CD4-positive, alpha-beta T cell treated with Interleukin-15 for 1 hour (primary cell): ENCODE data around the gene MCTP1.
"Not testable (repeated sequence)": the region's sequence is repeated elsewhere in the genome, so short reads cannot be mapped to it uniquely, and the experiment has no call there.

Experiments used
- DNase-seq: peaks from one replicate; pipeline ENCODE4 v3.0.0-alpha.2; 2020

Gene MCTP1

DNA sequence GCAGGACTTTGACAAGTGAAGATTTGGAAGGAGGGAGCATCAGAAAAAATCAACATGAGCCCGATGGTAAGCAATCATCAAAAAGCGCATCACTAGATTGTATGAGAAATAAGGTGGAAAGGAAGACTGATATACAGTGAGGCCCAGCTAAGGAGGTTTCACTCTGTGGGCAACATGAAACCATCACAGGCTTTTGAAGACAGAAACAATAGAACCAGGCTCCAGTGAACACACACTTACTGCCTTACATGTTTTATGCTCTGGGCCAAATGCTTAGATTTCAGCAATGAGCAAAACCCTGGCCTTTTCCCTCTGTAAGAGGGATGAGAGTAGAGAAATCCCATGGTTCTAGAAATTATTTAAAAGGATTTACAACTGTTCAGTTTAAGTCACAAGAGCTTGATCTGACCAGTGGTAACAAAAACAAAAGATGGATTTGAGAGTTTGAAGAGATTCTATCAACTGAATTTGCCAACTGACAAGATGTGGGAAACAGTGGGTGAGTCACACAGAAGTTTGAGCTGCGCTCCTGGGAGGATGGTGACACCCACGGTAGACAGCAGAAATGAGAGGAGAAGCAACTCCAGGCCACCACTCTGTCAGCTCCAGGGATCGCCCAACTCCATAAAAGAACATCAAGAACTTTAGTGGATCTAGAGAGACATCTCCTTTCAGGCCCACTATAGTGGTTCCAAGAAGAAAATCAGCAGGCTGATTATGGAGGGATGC lies 261.8 kb downstream of the MCTP1 start:
- DNase-seq: no peak

- DNase-seq: no peak
These were observed 264.5 kb downstream of the MCTP1 start for GRCh38 chr5:95020345-95020744.

DNA sequence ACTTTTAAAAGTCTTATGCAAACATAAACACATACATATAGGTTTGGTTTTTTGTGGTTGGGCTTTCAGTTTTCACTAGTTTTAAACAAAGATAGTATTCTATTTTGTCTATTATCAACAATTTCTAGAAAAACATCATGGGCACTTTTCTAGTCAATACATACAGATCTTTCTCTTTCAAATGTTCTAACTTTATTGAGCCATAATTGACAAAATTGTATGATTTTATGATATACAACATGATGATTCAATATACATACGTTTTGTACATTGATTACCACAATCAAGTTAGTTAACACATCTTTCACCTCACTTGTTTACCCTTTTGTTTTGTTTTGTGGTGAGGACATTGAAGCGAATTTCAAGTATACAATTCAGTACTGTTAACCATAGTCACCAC lies 265.9 kb downstream of the MCTP1 start:
- DNase-seq: no peak

DNA sequence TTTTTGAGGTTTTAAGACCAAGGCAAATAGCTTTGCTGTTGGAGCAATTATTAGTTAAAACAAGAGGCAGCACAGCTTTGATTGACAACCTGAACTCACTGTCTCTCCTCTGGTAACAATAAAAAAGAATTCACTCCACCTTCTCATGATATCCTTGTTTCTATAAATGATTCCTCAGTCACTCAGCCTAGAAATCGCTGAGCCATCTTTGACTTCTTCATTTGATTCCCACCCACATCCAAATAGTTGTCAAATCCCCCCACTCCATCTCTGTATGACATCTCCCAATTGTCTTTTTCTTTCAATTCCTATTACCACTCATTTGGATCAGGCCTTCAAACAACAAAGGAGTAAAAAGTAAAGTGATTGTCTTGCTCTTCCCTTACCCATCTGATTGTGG lies 266.4 kb downstream of the MCTP1 start:
- no peak for DNase-seq

GRCh38 chr5:95009812-95010211 lies 275.1 kb downstream of the MCTP1 start:
- DNase-seq: no peak

- DNase-seq: no peak
These were observed 276.8 kb downstream of the MCTP1 start for GRCh38 chr5:95007921-95008597.

GRCh38 chr5:95005811-95006210 lies 279.1 kb downstream of the MCTP1 start:
- no peak for DNase-seq

GRCh38 chr5:94998670-94999069 lies 286.2 kb downstream of the MCTP1 start:
- no peak for DNase-seq

DNA sequence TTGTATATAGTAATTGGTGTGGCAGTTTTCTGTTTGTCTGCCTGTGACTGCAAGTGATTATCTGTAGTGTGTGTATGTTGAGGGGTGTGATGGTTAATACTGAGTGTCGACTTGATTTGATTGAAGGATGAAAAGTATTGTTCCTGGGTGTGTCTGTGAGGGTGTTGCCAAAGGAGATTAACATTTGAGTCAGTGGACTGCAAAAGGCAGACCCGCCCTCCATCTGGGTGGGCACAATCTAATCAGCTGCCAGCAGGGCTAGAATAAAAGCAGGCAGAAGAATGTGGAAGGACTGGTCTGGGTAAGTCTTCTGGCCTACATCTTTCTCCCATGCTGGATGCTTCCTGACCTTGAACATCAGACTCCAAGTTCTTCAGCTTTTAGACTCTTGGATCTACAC lies 290.4 kb downstream of the MCTP1 start:
- DNase-seq: not testable (repeated sequence)

DNA sequence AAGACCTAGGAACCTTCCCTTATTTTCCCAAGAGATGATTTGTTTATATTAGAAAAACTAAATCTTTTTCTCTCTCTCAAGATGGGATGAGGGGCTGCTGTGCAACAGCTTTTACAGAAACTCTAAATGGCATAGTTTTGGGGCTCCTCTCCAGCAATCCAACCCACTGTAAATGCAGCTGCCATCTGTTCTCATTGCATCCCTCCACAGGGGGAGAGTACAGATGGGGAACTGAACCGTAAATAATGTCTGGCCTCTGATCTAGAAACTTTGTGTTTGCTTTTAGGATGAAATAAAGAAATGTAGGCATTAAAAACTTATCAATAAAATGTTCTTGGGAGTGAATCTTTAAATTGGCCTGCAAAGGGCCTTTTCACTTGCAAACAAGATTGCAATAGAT lies 291.4 kb downstream of the MCTP1 start:
- no peak for DNase-seq

GRCh38 chr5:94992325-94992724 lies 292.6 kb downstream of the MCTP1 start:
- no peak for DNase-seq

DNA sequence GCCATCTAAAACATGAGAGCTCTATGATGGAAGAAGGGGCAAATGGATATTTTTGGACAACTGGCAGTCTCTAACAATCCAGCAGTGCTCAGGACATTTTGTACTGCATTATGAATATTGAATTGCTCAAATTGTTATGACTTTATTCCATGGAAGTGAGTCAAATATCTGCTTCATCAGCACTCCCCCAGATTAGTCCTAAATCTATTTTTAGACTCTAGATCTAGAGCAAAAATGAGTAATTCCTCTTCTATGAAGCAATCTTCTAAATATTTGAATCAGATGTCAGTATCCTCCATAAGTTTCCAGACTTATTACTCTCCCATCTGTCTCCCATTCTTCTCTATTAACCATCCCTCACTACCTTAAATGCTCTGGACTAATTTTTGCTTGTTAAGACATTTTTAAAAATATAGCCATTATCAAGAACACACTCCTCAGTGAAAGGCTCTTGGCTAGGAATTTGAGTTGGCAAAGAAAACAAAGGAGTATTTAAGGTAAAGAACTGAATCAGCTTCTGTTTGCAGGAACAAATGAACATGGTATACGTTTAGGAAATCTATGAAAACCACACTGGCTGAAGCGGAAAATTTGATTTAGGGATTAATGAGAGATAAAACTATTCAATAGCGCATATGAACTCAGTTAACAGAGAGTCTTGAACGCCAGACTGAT lies 300.9 kb downstream of the MCTP1 start:
- no peak for DNase-seq

DNA sequence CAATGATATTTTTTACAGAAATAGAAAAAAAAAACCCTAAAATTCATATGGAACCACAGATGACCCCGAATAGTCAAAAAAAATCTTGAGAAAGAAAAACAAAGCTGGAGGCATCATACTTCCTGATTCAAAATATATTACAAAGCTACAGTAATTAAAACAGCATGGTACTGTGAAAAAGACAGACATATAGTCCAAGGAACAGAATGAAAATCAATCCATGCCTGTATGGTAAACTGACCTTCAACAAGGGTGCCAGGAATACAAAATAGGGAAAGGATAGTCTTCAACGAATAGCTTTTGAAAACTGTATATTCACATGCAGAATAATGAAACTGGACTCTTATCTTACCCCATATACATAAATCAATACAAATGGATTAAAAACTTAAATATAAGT lies 307.5 kb downstream of the MCTP1 start:
- DNase-seq: no peak

DNA sequence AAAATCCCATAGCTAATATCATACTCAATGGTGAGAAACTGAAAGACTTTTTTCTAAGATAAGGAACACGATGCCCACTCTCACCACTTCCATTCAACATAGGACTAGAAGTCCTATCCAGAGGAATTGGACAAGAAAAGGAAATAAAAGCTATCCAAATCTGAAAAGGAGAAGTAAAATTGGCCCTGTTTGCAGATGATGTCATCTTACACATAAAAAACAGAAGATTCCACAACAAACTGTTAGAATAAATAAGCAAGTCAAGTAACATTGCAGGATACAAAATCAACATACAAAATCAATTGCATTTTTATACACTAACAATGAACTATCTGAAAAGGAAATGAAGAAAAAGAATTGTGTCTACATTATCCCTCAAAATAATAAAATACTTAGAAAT lies 308.0 kb downstream of the MCTP1 start:
- DNase-seq: no peak

GRCh38 chr5:94972268-94972667 lies 312.6 kb downstream of the MCTP1 start:
- DNase-seq: no peak

GRCh38 chr5:94969174-94969573 lies 315.7 kb downstream of the MCTP1 start:
- no peak for DNase-seq

GRCh38 chr5:94968507-94969095 lies 316.3 kb downstream of the MCTP1 start:
- no peak for DNase-seq

DNA sequence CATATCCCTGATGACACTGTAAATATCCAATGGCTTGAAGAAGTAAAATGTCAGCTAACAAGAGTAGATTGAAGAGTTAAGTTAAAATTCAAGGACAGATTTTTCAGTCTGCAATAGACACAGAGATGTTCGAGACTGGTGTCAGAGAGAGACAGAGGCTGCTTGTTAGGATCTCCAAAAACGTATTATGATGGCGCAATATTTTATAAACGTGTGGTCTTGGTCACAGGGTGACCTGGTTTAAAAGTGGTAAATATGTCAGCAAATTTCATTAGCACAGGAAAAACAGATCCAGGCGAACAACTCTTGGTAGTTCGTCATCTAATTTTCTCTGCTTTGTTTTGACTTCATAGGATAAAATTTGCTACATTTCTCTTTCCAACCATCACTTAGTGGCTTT lies 317.4 kb downstream of the MCTP1 start:
- no peak for DNase-seq

DNA sequence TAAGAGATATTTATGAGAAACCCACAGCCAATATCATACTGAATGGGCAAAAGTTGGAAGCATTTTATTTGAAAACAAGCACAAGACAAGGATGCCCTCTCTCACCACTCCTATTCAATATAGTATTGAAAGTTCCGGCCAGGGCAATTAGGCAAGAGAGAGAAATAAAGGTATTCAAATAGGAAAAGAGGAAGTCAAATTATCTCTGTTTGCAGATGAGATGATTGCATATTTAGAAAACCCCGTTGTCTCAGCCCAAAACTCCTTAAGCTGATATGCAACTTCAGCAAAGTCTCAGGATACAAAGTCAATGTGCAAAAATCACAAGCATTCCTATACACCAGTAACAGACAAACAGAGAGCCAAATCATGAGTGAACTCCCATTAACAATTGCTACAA lies 325.6 kb downstream of the MCTP1 start:
- not testable (repeated sequence) for DNase-seq

- no peak for DNase-seq
These were observed 339.2 kb downstream of the MCTP1 start for GRCh38 chr5:94945656-94946055.

- no peak for DNase-seq
These were observed 340.7 kb downstream of the MCTP1 start for GRCh38 chr5:94944160-94944559.

GRCh38 chr5:94941122-94941755 lies 343.7 kb downstream of the MCTP1 start:
- no peak for DNase-seq

DNA sequence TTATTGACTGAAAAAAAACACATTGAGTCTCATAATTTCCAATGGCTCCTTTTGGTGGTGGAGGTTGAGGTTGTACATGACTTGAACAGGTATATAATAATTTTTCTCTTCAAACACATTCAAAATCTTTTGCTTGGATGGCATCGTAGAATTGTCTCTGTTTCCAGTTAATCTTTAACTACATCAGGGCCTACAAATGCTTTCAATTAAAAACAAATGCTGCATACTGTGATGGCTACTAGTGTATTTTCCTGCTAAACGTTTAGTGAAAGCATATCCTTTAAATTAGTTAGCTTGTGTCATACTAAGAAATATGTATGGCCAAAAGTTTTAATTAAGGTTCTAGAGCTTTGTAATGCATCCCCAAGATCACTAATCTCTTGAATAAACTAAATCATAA lies 352.6 kb downstream of the MCTP1 start:
- DNase-seq: no peak
